T1000 (cell line): Measurements from ENCODE around the gene PEAK3.

ENCODE experiments used
- DNase-seq: peaks from one replicate; lab custom pipeline; 2025; ENCODE audit warnings: mixed read lengths; lab: John Stamatoyannopoulos, UW

Gene PEAK3

GRCh38 chr19:2249880-2250765 is 31.9 kb downstream of the PEAK3 start:
- no peak for DNase-seq

- DNase-seq: no peak
Measured at GRCh38 chr19:2249010-2249866, 32.7 kb downstream of the PEAK3 start, which contains the start of gene AMH. AMH (plus strand) TSS chr19:2249323; CDS start chr19:2249333, 10 bp downstream.

- no peak for DNase-seq
Measured at GRCh38 chr19:2248136-2249009, 33.6 kb downstream of the PEAK3 start.

DNA sequence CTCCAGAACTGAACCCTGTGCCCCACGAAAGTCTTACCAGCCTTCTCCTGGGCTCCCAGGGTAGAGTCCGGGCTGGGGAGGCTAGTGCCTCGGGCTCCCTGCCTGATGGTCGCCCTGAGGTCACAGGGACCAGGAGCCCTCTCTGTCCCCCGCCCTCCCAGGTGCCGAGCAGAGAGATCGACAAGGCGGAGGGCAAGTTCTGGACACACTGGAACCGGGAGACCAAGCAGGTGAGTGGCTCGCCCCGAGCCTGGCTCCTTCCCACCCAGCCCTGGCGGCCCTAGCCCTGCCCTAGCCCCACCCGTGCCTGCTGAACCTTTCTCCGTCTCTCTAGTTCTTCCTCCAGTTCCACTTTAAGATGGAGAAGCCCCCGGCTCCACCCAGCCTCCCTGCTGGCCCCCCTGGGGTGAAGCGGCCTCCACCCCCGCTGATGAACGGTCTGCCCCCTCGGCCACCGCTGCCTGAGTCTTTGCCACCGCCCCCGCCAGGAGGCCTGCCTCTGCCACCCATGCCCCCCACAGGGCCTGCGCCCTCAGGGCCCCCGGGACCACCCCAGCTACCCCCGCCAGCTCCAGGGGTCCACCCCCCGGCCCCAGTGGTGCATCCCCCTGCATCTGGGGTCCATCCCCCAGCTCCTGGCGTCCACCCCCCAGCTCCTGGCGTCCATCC is 34.4 kb downstream of the PEAK3 start:
- DNase-seq: no peak

- DNase-seq: no peak
Measured at GRCh38 chr19:2246801-2247361, 35.1 kb downstream of the PEAK3 start.

DNA sequence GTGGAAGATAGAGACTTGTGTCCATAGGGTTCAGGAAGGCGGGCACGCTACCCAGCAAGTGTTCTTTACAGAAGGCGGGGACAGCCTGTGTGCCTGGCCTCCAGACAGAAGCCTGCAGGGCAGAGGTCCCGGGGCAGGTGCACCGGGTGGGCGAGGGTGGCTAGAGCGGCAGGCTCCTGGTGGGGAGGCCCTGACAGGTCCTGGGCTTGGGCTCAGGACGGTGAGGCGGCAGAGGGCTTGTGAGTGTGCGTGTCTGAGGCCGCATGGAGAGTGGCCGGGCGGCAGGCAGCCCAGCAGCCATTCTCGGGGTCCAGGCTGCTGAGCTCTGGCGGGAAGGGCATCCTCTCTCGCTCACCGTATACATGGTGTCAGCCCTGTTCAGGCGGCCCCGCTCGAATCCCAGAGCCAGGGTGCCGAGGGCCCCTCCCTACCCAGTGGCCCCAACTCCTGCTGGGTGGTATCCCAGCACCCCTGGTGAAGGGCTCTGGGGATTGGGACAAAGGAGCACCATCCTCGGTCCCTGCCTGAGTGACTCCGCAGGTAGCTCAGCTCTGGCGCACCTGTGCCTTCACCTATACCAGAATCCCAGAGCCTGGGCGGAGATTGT is 35.9 kb downstream of the PEAK3 start:
- no peak for DNase-seq

GRCh38 chr19:2245273-2245672 is 36.7 kb downstream of the PEAK3 start:
- no peak for DNase-seq

GRCh38 chr19:2244486-2244885 is 37.5 kb downstream of the PEAK3 start:
- DNase-seq: no peak

GRCh38 chr19:2244125-2244411 is 37.9 kb downstream of the PEAK3 start:
- DNase-seq: no peak

DNA sequence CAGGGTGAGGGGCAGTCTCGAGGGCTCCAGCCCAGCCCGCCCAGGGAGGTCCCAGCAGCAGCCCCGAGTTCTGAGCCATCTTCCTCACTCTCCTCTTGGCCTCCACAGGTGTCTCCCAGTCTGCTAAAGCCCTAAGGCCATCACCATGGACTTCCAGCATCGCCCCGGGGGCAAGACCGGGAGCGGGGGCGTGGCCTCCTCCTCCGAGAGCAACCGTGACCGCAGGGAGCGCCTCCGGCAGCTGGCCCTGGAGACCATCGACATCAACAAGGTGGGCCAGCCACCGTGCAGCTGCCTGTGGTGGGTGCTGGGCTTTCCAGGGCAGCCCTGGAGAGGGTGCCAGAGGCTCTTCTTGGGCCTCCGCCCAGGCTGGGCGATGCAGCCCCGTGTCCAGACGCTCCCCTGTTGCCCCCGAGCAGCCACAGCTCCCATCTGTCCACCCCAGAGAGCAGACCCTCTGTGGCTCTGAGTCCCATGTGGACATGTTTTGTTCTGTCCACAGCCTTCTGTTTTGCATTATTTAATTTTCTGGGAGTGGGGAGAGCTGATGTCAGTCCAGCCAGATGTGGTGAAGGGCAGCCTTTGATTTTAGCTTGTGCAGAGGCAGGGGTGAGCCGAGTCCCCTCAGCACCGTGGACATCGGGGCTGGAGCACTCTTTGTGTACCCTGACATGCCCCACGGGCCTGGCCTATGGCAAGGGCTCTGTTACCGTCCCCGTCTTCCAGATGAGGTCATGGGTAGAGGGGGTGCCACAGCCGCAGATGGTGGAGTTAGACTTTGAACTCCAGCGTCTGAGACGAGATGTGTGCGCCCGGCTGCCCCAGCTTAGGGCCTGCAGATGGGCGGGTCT is 38.5 kb downstream of the PEAK3 start:
- no peak for DNase-seq

DNA sequence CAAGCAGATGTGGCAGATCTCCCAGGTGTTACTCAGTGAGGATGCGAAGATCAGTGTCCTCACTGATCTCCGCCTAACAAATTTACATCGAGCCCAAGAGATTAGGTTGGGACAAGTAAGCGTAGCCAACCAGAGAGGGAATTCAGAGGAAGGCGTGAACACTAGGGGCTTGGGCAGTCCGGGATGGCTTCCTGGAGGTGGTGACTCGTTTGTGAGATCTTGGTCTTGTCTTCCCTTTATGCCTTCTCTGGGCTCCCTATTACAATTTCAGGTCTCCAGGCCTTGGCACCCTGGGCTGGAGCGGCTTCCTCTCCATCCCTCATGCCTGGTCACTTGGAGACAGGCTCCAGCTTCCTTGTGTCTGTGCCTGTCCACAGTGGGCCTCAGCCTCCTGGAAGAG is 39.2 kb downstream of the PEAK3 start:
- DNase-seq: no peak

- no peak for DNase-seq
Measured at GRCh38 chr19:2242092-2242537, 39.9 kb downstream of the PEAK3 start.

DNA sequence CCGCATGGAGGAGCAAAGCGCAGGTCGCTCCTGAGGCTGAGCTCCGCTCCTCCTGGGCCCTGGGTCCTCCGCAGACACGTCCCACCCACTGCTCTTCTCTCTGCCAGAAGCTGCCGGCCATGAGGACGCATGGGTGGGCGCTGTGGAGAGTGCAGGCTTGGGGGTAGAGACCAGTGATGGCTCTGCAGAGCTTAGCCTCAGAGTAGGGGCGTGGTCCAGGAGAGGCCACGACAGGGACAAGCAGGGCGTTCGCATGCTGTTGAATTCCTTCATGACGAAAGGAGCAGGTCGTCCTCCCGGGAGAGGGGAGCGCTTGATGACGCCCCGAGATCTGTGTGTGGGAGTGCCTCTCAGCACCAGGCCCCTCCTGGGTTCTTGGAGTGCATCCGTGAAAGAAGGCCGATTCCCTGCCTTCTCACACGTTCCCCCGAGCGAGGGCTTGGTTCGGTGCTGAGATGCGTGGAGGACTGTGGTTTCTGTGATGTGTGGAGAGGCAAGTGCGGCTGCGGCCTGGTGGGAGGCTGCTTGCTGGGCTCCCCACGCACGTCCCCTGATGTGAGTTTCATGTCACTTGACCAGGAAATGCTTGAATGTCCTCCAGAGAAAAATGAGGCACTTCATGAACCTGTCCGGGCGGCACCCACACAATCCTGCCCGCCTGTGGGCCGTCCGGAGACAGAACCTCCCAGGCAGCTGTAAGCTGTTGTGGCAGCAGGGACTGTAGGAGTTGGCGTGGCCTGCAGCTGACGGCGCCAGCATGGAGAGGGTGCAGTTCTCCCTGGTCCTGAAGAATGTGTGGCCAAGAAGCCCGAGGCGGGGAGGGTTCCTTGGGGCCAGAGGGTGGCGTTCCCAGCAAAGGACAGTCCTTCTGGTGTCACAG is 40.9 kb downstream of the PEAK3 start:
- DNase-seq: no peak

DNA sequence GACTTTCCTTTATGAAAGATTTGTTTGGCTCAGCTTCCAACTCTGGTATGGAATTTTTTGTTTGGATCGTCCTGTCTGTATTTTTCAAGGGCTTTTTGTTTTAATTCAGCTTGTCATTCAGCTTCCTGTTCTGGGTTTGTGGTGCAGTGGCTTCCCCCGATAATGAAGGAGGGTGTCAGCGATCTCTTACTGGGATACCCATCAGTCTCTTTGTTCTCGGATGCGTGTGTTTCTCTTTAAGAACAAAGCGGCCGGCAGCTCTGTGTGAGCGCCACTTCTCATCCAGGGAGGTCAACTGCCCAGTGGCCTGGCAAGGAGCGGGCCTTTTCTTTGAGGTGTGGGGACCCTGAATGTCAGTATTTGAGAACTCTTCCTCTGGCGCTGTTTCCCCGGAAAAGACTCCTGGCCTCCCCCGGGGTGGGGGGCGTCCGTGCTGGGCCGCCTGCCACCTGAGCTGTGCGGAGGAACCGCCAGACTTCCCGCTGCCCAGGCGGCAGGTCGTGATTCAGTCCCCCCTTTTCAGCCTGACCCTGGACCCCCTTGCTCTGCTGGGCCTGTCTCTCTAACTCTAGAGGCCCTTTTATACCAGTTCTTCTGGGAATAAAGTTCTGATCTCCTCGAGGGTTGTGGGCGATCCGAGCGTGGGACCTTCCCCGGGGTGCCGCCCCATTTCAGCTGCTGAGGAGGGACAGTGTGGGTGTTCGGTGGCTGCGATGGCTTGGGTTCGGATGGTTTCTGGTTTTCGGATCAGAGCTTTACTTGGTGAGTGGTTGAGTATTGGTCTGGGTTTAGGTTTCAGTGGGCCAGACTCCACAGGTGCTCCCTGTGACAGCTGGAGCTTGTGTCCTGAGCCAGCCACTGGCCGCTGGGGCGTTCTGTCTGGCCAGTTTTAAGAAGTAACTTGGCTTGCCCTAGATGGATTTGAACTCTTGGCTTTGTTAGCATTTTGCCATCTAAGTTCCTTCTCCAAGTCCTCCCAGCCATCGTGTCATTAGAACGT is 41.9 kb downstream of the PEAK3 start:
- DNase-seq: no peak

DNA sequence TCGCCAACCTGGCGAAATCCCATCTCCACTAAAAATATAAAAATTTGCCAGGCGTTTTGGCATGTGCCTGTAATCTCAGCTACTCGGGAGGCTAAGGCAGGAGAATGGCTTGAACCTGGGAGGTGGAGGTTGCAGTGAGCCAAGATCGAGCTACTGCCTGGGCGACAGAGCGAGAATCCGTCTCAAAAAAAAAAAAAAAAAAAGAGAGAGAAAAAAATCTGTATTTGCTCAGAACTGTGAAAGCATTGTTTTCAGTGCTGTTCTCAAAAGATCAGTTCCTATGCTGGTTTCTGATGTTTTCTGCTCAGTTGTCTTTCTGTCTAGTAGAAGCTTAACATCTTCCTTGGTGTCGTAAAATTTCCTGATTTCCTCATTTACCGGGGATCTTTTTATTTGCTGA is 42.8 kb downstream of the PEAK3 start:
- no peak for DNase-seq

- no peak for DNase-seq
Measured at GRCh38 chr19:2237869-2238153, 44.2 kb downstream of the PEAK3 start.

DNA sequence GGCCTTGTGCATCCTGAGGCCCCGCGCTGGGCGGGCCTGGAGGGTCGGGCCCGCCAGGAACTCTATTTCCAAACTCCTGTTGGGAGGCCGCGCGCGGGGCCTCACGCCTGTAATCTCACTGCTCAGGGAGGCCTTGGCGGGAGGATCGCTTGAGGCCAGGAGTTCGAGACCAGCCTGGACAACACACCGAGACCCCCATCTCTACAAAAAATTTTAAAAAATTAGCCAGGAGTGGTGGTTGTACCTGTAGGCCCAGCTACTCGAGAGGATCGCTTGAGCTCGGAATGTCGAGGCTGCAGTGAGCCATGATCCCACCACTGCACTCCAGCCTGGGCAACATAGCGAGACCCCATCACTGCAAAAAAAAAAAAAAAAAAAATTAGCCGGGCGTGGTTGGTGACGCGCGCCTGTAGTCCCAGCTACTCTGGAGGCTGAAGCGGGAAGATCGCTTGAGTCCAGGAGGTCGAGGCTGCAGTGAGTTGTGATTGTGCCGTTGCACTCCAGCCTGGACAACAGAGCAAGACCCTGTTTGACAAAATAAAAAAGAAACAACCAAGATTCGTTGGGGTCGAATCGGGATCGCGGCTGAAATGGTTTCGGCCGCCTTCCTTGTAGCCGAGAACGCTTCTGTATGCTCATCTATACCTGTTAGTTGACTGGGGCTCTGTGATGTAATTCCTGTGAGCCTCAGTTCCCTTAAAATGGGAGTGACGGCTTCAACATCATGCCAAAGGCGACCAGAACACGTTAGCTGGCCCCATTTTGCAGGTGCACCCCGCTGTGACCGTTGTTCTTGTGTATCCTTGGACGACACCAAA is 44.7 kb downstream of the PEAK3 start:
- DNase-seq: no peak
